H1 (cell line): Measurements from ENCODE around the gene COL25A1. TPM values are rescaled to one million over a fixed set of nuclear protein-coding genes. Genes with fewer than 3 reads are reported as not detected.

Experiments
- CTCF ChIA-PET: fragments of 300-600 bp; sonication (Branson Sonifier 250); formaldehyde crosslinking; loops from one replicate; lab custom pipeline; 2021; ENCODE audit not compliant: partially characterized antibody; lab: Charles Lee
- POLR2A ChIA-PET: fragments of 300-600 bp; sonication (Branson Sonifier 250); formaldehyde crosslinking; loops from one replicate; lab custom pipeline; 2021; ENCODE audit warnings: inconsistent platforms; ENCODE audit not compliant: partially characterized antibody; lab: Charles Lee
- DNase-seq, 2 experiments: peaks; one replicate each; pipeline versions ENCODE4 v3.0.0 to v3.0.0-alpha.2; 2010 to 2022; ENCODE audit warnings: low spot score in 2 of 2, low read depth in 1 of 2, mixed read lengths in 1 of 2
- FAIRE-seq: peaks from 2 replicates; lab custom pipeline; 2011; peaks lifted over from hg19 to GRCh38; lab: Jason Lieb, UNC
- H2AFZ ChIP-seq: 2 replicates; pipeline ENCODE4 v1.8.1; 2012; ENCODE audit warnings: low read length, inconsistent platforms
- H2AK5ac ChIP-seq: 2 replicates; pipeline ENCODE4 v1.6.1; 2013; ENCODE audit warnings: low read depth, low read length
- H2BK120ac ChIP-seq: replicated peaks from 2 replicates; pipeline ENCODE3; 2013; ENCODE audit warnings: low read depth, low read length, inconsistent platforms
- H2BK12ac ChIP-seq: 2 replicates; pipeline ENCODE4 v1.6.1; 2013; ENCODE audit warnings: low read depth, low read length
- H2BK15ac ChIP-seq: 2 replicates; pipeline ENCODE4 v1.6.1; 2013; ENCODE audit warnings: low read length
- H2BK20ac ChIP-seq: 2 replicates; pipeline ENCODE4 v1.6.1; 2013; ENCODE audit warnings: low read length
- H2BK5ac ChIP-seq: 2 replicates; pipeline ENCODE4 v1.6.1; 2013; ENCODE audit warnings: low read depth, low read length
- H3K14ac ChIP-seq: 2 replicates; pipeline ENCODE4 v1.6.1; 2013; ENCODE audit warnings: inconsistent platforms; ENCODE audit not compliant: insufficient read length
- H3K18ac ChIP-seq: 2 replicates; pipeline ENCODE4 v1.6.1; 2013; ENCODE audit warnings: low read length; ENCODE audit errors: extremely low read depth
- H3K23ac ChIP-seq: 2 replicates; pipeline ENCODE4 v1.6.1; 2013; ENCODE audit warnings: inconsistent platforms; ENCODE audit not compliant: insufficient read length
- H3K23me2 ChIP-seq: 2 replicates; pipeline ENCODE4 v1.6.1; 2013; ENCODE audit warnings: low read depth, low read length
- H3K27ac ChIP-seq: 2 replicates; pipeline ENCODE4 v1.6.1; 2011; ENCODE audit warnings: low read depth, low read length, inconsistent platforms
- H3K27me3 ChIP-seq, 4 experiments: replicated peaks in 1 of 4; 1 replicate in 1 of 4; 2 replicates in 3 of 4; pipeline versions ENCODE4 v1.6.1 to v1.8.1; 2011 to 2013; ENCODE audit warnings: low read length in 3 of 4, mild to moderate bottlenecking in 3 of 4, inconsistent platforms in 2 of 4, mixed read lengths in 2 of 4, moderate library complexity in 1 of 4; ENCODE audit not compliant: control insufficient read depth in 3 of 4, insufficient read depth in 3 of 4; ENCODE audit errors: extremely low read depth in 1 of 4
- H3K36me3 ChIP-seq, 4 experiments: 2 replicates each; pipeline versions ENCODE4 v1.6.1 to v1.8.1; 2011 to 2013; ENCODE audit warnings: mild to moderate bottlenecking in 4 of 4, low read length in 3 of 4, moderate library complexity in 2 of 4, control low read depth in 1 of 4, inconsistent platforms in 1 of 4; ENCODE audit not compliant: insufficient read depth in 4 of 4, control insufficient read depth in 2 of 4
- H3K4ac ChIP-seq: replicated peaks from 2 replicates; pipeline ENCODE3; 2013; ENCODE audit warnings: low read length, low read depth, mixed read lengths, inconsistent platforms; ENCODE audit not compliant: insufficient read length
- H3K4me1 ChIP-seq, 4 experiments: replicated peaks in 1 of 4; 1 replicate in 1 of 4; 2 replicates in 3 of 4; pipeline versions ENCODE4 v1.6.1 to v1.8.1; 2011 to 2013; ENCODE audit warnings: low read length in 3 of 4, inconsistent platforms in 2 of 4, mixed read lengths in 1 of 4; ENCODE audit not compliant: insufficient read depth in 4 of 4, control insufficient read depth in 3 of 4
- H3K4me2 ChIP-seq, 2 experiments: 2 replicates each; pipeline versions ENCODE4 v1.6.1 to v1.8.1; 2011 to 2013; ENCODE audit warnings: low read depth in 2 of 2, low read length in 2 of 2, control low read depth in 1 of 2, inconsistent platforms in 1 of 2, mild to moderate bottlenecking in 1 of 2; ENCODE audit not compliant: insufficient read depth in 1 of 2
- H3K4me3 ChIP-seq, 4 experiments: fragments of 200-600, 300-600 bp in 1 of 4; sonication (generic), shearing (Covaris generic), sonication (Bioruptor Twin) in 1 of 4; 2 replicates each; pipeline versions ENCODE4 v1.5.1 to v1.8.1; 2011 to 2016; ENCODE audit warnings: low read length in 4 of 4, low read depth in 3 of 4, control low read depth in 2 of 4, inconsistent platforms in 2 of 4, mild to moderate bottlenecking in 2 of 4, mixed read lengths in 1 of 4, moderate library complexity in 1 of 4; ENCODE audit not compliant: insufficient read depth in 2 of 4; ENCODE audit errors: extremely low read depth in 1 of 4
- H3K56ac ChIP-seq: replicated peaks from 2 replicates; pipeline ENCODE3; 2013; ENCODE audit warnings: low read depth, mild to moderate bottlenecking, mixed read lengths, low read length, inconsistent platforms; ENCODE audit not compliant: insufficient read length
- H3K79me1 ChIP-seq: 2 replicates; pipeline ENCODE4 v1.6.1; 2013; ENCODE audit warnings: low read depth, low read length, control low read depth
- H3K79me2 ChIP-seq, 2 experiments: 2 replicates each; pipeline versions ENCODE4 v1.6.1 to v1.8.1; 2012 to 2013; ENCODE audit warnings: low read length in 2 of 2, mild to moderate bottlenecking in 2 of 2, inconsistent platforms in 1 of 2; ENCODE audit not compliant: insufficient read depth in 2 of 2, control insufficient read depth in 1 of 2
- H3K9ac ChIP-seq, 4 experiments: replicated peaks in 1 of 4; 1 replicate in 1 of 4; 2 replicates in 3 of 4; pipeline versions ENCODE4 v1.6.1 to v1.8.1; 2011 to 2013; ENCODE audit warnings: low read depth in 3 of 4, low read length in 3 of 4, control low read depth in 2 of 4, mild to moderate bottlenecking in 2 of 4, moderate library complexity in 2 of 4, inconsistent platforms in 1 of 4; ENCODE audit errors: extremely low read depth in 1 of 4
- H3K9me3 ChIP-seq, 2 experiments: 2 replicates each; pipeline versions ENCODE4 v1.6.1 to v1.8.1; 2012 to 2013; ENCODE audit warnings: mild to moderate bottlenecking in 2 of 2, moderate library complexity in 2 of 2, control low read depth in 1 of 2, inconsistent platforms in 1 of 2, low read depth in 1 of 2, low read length in 1 of 2, mixed read lengths in 1 of 2; ENCODE audit not compliant: insufficient read depth in 2 of 2
- H4K20me1 ChIP-seq, 2 experiments: replicated peaks in 1 of 2; 2 replicates each; pipeline versions ENCODE3 to v1.8.1; 2011 to 2013; ENCODE audit warnings: inconsistent platforms in 2 of 2, low read length in 2 of 2, mild to moderate bottlenecking in 1 of 2; ENCODE audit not compliant: insufficient read depth in 2 of 2, control insufficient read depth in 1 of 2
- H4K5ac ChIP-seq: 2 replicates; pipeline ENCODE4 v1.6.1; 2013; ENCODE audit warnings: low read length, low read depth, mixed read lengths, inconsistent platforms; ENCODE audit not compliant: insufficient read length
- H4K8ac ChIP-seq: 2 replicates; pipeline ENCODE4 v1.8.0; 2013; ENCODE audit warnings: mild to moderate bottlenecking, moderate library complexity, low read length, inconsistent platforms; ENCODE audit not compliant: insufficient read depth; ENCODE audit errors: extremely low read depth
- H4K91ac ChIP-seq: replicated peaks from 2 replicates; pipeline ENCODE3; 2013; ENCODE audit warnings: low read length, mixed read lengths, inconsistent platforms; ENCODE audit not compliant: insufficient read length
- SP1 ChIP-seq: IDR thresholded peaks from 2 replicates; pipeline ENCODE4 v1.6.1; 2011; ENCODE audit warnings: low read depth, low read length
- WGBS, 2 experiments: shearing (Covaris generic) in 1 of 2; methylation state at CpG; one replicate each; pipeline versions ENCODE4 v1.1.6 to v1.1.7; 2013 to 2015; ENCODE audit warnings: low lambda C conversion rate in 2 of 2, mixed read lengths in 2 of 2, inconsistent platforms in 1 of 2, low coverage in 1 of 2, missing lambda C conversion rate in 1 of 2; ENCODE audit not compliant: insufficient replicate concordance in 2 of 2, insufficient coverage in 1 of 2, insufficient read length in 1 of 2; ENCODE audit errors: extremely low coverage in 1 of 2, missing lambda C conversion rate in 1 of 2; 5-methylcytosine and 5-hydroxymethylcytosine counted together
- polyA plus RNA-seq, 7 experiments: library from polyadenylated mRNA; depleted of rRNA in 3 of 7; stranded (reverse) in 5 of 7; unstranded in 2 of 7; fragments of >200 nt in 5 of 7; fragments of 200-250 nt in 2 of 7; gene quantifications; 1 replicate in 5 of 7; 2 replicates in 1 of 7; 4 replicates in 1 of 7; pipeline versions ENCODE4 v1.2.1 to v1.2.3, GENCODE V29; 2011 to 2013; ENCODE audit warnings: missing spikeins in 2 of 7, mixed read lengths in 2 of 7
- total RNA-seq: library from RNA; stranded (reverse); fragmentation: NEBNext Ultra II Directional; extraction: Animal tissue kit (Norgen Biotek cat#: 25700); gene quantifications from 2 replicates; pipeline ENCODE4 v1.2.1, GENCODE V29; 2021

Gene COL25A1
- total and polyA plus RNA-seq, 2 of the 8 experiments (the other 6 are each of a cell fraction or from before 2014, with no cell fraction given): 1.1 to 8.3 TPM

DNA sequence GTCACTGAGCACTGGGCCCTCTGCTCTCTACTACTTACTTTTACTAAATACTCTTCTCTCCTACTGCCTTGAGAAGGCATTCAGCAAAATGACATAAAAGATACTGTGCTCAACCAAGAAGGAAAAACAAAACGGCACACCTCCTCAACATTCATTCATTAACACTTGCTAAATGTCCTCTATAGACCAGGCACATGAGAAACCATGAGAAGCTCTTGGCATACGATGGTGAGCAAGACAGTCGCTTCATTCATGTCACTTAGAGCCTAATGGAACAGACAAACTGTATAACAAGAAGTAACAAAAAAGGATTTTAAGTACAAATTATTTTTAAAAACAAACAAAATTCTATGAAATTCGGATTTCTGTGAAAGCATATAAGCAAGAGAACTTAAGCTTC is 38.7 kb downstream of the COL25A1 start:
- H3K18ac ChIP-seq: no peak overlapping the region
- no peaks in the 10 kb centered on the region for H3K27me3 ChIP-seq
- CTCF ChIA-PET: interaction anchor here (0.6 kb wide), 1 partner anchor 71 kb away, joined by 3 read pairs; no protein-coding TSS in a partner anchor
- FAIRE-seq (no peak), DNase-seq (no peak)
- H3K4me3 ChIP-seq: no peak overlapping the region
- H3K56ac ChIP-seq: no peak overlapping the region
- no peak overlapping the region for H2BK12ac ChIP-seq
- no peak overlapping the region for H3K4me2 ChIP-seq
- H3K14ac ChIP-seq: no peak overlapping the region
- WGBS, 2 experiments: 87% methylated on average over 4 of the region's 4 CpGs; no CpG with 5 or more reads in 1 of the 2 experiments
- H2AK5ac ChIP-seq: no peak overlapping the region
- TF ChIP-seq SP1: no peak
- H4K20me1 ChIP-seq: no peaks in the 10 kb centered on the region
- H4K5ac ChIP-seq: no peak overlapping the region
- no peaks in the 10 kb centered on the region for H3K79me2 ChIP-seq
- POLR2A ChIA-PET: no interaction called here
- no peaks in the 10 kb centered on the region for H3K4me1 ChIP-seq
- no peak overlapping the region for H3K4ac ChIP-seq
- no peak overlapping the region for H2BK120ac ChIP-seq
- H3K79me1 ChIP-seq: no peaks in the 10 kb centered on the region
- no peak overlapping the region for H2BK20ac ChIP-seq
- no peak overlapping the region for H2BK5ac ChIP-seq
- H3K27ac ChIP-seq: no peak overlapping the region
- H4K8ac ChIP-seq: no peak overlapping the region
- H3K23me2 ChIP-seq: no peaks in the 10 kb centered on the region
- H3K23ac ChIP-seq: no peak overlapping the region
- H3K36me3 ChIP-seq: no peaks in the 10 kb centered on the region
- no peak overlapping the region for H3K9ac ChIP-seq
- no peak overlapping the region for H4K91ac ChIP-seq
- no peaks in the 10 kb centered on the region for H3K9me3 ChIP-seq
- H2AFZ ChIP-seq: no peak overlapping the region
- no peak overlapping the region for H2BK15ac ChIP-seq
